GM10248 (cell line): ENCODE results near the gene ZNF680.

ENCODE experiments used
- CTCF ChIA-PET: fragments of 300-600 bp; sonication (Branson Sonifier 250); formaldehyde crosslinking; extraction: SDS; loops from one replicate; lab custom pipeline; 2021; ENCODE audit warnings: antibody characterized with exemption; lab: Yijun Ruan, JAX
- POLR2A ChIA-PET: fragments of 350-650 bp; sonication (Branson Sonifier 250); formaldehyde crosslinking; extraction: SDS; loops from one replicate; lab custom pipeline; 2020; ENCODE audit warnings: antibody characterized with exemption; lab: Yijun Ruan, JAX
- DNase-seq: peaks from one replicate; pipeline ENCODE4 v3.0.0; 2012; ENCODE audit errors: extremely low spot score
- CTCF ChIP-seq: IDR thresholded peaks from 2 replicates; pipeline ENCODE4 v1.5.1; 2012; ENCODE audit warnings: mild to moderate bottlenecking, low read depth; ENCODE audit errors: extremely low read depth, missing control alignments, control extremely low read depth

Gene ZNF680

GRCh38 chr7:64603271-64603670 lies 40.4 kb upstream of the ZNF680 start:
- ChIA-PET CTCF (no interaction called here), POLR2A (no interaction called here)
- no peak for TF ChIP-seq CTCF
- DNase-seq = no peak

- TF ChIP-seq CTCF = no peak
- POLR2A ChIA-PET = no interaction called here
- CTCF ChIA-PET = no interaction called here
- no peak for DNase-seq
These were observed 39.6 kb upstream of the ZNF680 start for GRCh38 chr7:64602518-64602917.

GRCh38 chr7:64602086-64602485 lies 39.2 kb upstream of the ZNF680 start:
- CTCF ChIA-PET = no interaction called here
- no peak for DNase-seq
- POLR2A ChIA-PET = no interaction called here
- TF ChIP-seq CTCF = no peak

- no peak for TF ChIP-seq CTCF
- ChIA-PET POLR2A (no interaction called here), CTCF (interaction anchor here (1.0 kb wide), 1 partner anchor 27 kb away, joined by 3 read pairs; no protein-coding TSS in a partner anchor)
- DNase-seq = no peak
These were observed 36.5 kb upstream of the ZNF680 start for GRCh38 chr7:64599359-64599758.

GRCh38 chr7:64590971-64591370 lies 28.1 kb upstream of the ZNF680 start:
- POLR2A ChIA-PET = no interaction called here
- CTCF ChIA-PET = no interaction called here
- TF ChIP-seq CTCF = no peak
- no peak for DNase-seq

GRCh38 chr7:64581926-64582894 lies 19.3 kb upstream of the ZNF680 start:
- TF ChIP-seq CTCF = no peak
- CTCF ChIA-PET = no interaction called here
- POLR2A ChIA-PET = no interaction called here
- DNase-seq = no peak
